Erythroblast (primary cell): ENCODE data around the gene C5orf58.

Experiments used
- GATA1 ChIP-seq: IDR thresholded peaks from 2 replicates; pipeline ENCODE4 v1.6.1; 2011; ENCODE audit warnings: low read depth, mild to moderate bottlenecking, control low read depth, low read length, moderate library complexity
- POLR2A ChIP-seq: IDR thresholded peaks from 2 replicates; pipeline ENCODE4 v1.6.1; 2011; ENCODE audit warnings: mild to moderate bottlenecking, low read length

GRCh38 chr5:170228762-170229435, 3.9 kb upstream of the C5orf58 start:
- TF ChIP-seq POLR2A (no peak), GATA1 (no peak)
